Endothelial cell of umbilical vein (primary cell): ENCODE results near the gene ARHGEF26. TPM values are rescaled to one million over a fixed set of nuclear protein-coding genes. Genes with fewer than 3 reads are reported as not detected.

Experiments used
- BruUV-seq: library from RNA; stranded (reverse); fragments of 400-500 nt; replicated peaks from 2 replicates; lab custom pipeline; 2021; lab: Mats Ljungman, UMichigan
- CTCF ChIA-PET: fragments of 300-600, 350-600 bp; sonication (Branson Sonifier 250); formaldehyde crosslinking; loops from one replicate; lab custom pipeline; 2021; ENCODE audit warnings: antibody characterized with exemption, inconsistent platforms; lab: Charles Lee
- POLR2A ChIA-PET: fragments of 300-600, 350-600 bp; sonication (Branson Sonifier 250); formaldehyde crosslinking; loops from one replicate; lab custom pipeline; 2021; ENCODE audit warnings: antibody characterized with exemption, inconsistent platforms; lab: Charles Lee
- DNase-seq: peaks from one replicate; pipeline ENCODE4 v3.0.0-alpha.2; 2011; ENCODE audit warnings: low read depth, low spot score
- FAIRE-seq: peaks from 2 replicates; lab custom pipeline; 2011; peaks lifted over from hg19 to GRCh38; lab: Jason Lieb, UNC
- H2AFZ ChIP-seq: 2 replicates; pipeline ENCODE4 v1.6.0; 2012; ENCODE audit warnings: low read depth, low read length, control low read depth, inconsistent platforms
- H3K27ac ChIP-seq: 2 replicates; pipeline ENCODE4 v1.5.1; 2011; ENCODE audit warnings: low read depth, mild to moderate bottlenecking, control low read depth, low read length, moderate library complexity; ENCODE audit not compliant: insufficient read depth
- H3K27me3 ChIP-seq, 2 experiments: 2 replicates each; pipeline versions ENCODE4 v1.6.0 to v1.6.1; 2011; ENCODE audit warnings: low read length in 2 of 2, mixed read lengths in 1 of 2; ENCODE audit not compliant: control insufficient read depth in 2 of 2, insufficient read depth in 2 of 2
- H3K36me3 ChIP-seq, 2 experiments: 2 replicates in 1 of 2; 3 replicates in 1 of 2; pipeline ENCODE4 v1.5.1; 2011; ENCODE audit warnings: low read length in 2 of 2, mild to moderate bottlenecking in 1 of 2, moderate library complexity in 1 of 2; ENCODE audit not compliant: control insufficient read depth in 2 of 2, insufficient read depth in 2 of 2; ENCODE audit errors: extremely low read depth in 1 of 2
- H3K4me1 ChIP-seq: 3 replicates; pipeline ENCODE4 v1.5.1; 2011; ENCODE audit warnings: mild to moderate bottlenecking, low read length; ENCODE audit not compliant: control insufficient read depth, insufficient read depth; ENCODE audit errors: extremely low read depth
- H3K4me2 ChIP-seq: 2 replicates; pipeline ENCODE4 v1.6.1; 2011; ENCODE audit warnings: low read length, control low read depth, mixed read lengths; ENCODE audit not compliant: insufficient read depth
- H3K4me3 ChIP-seq, 3 experiments: fragments of 200-600 bp in 1 of 3; sonication (generic), shearing (Covaris generic) in 1 of 3; replicated peaks in 1 of 3; 2 replicates each; pipeline ENCODE4 v1.5.1; 2011 to 2016; ENCODE audit warnings: control low read depth in 3 of 3, low read length in 3 of 3, mild to moderate bottlenecking in 2 of 3, inconsistent platforms in 1 of 3, low read depth in 1 of 3, moderate library complexity in 1 of 3; ENCODE audit not compliant: insufficient read depth in 1 of 3
- H3K79me2 ChIP-seq: 2 replicates; pipeline ENCODE4 v1.6.0; 2012; ENCODE audit warnings: low read length, inconsistent platforms; ENCODE audit not compliant: control insufficient read depth, insufficient read depth
- H3K9ac ChIP-seq: replicated peaks from 2 replicates; pipeline ENCODE3; 2011; ENCODE audit warnings: low read length, control low read depth; ENCODE audit not compliant: insufficient read depth; ENCODE audit errors: extremely low read depth
- H3K9me1 ChIP-seq: replicated peaks from 3 replicates; pipeline ENCODE4 v1.6.0; 2011; ENCODE audit warnings: mild to moderate bottlenecking, low read length; ENCODE audit not compliant: control insufficient read depth, insufficient read depth; ENCODE audit errors: extremely low read depth
- H3K9me3 ChIP-seq: replicated peaks from 2 replicates; pipeline ENCODE4 v1.5.1; 2012; ENCODE audit warnings: low read length, inconsistent platforms; ENCODE audit not compliant: control insufficient read depth, insufficient read depth
- H4K20me1 ChIP-seq: replicated peaks from 2 replicates; pipeline ENCODE3; 2011; ENCODE audit warnings: mild to moderate bottlenecking, low read length; ENCODE audit not compliant: control insufficient read depth, insufficient read depth; ENCODE audit errors: extremely low read depth
- GATA2 ChIP-seq: IDR thresholded peaks from 2 replicates; pipeline ENCODE4 v1.7.0; 2011; ENCODE audit warnings: low read depth, mild to moderate bottlenecking, moderate library complexity, mixed read lengths, low read length; ENCODE audit not compliant: insufficient read length, insufficient read depth
- JUN ChIP-seq: IDR thresholded peaks from 2 replicates; pipeline ENCODE4 v1.6.1; 2011; ENCODE audit warnings: borderline replicate concordance, low read depth; ENCODE audit not compliant: insufficient read length, insufficient read depth
- MAX ChIP-seq: IDR thresholded peaks from 2 replicates; pipeline ENCODE4 v1.6.1; 2011; ENCODE audit not compliant: insufficient read depth, insufficient read length
- MYC ChIP-seq: IDR thresholded peaks from one replicate; pipeline ENCODE4 v1.6.1; 2011; ENCODE audit warnings: mild to moderate bottlenecking, low read depth, low read length
- POLR2A ChIP-seq: IDR thresholded peaks from 2 replicates; pipeline ENCODE4 v1.6.1; 2012; ENCODE audit warnings: low read depth, mild to moderate bottlenecking, control low read depth, low read length
- dilution Hi-C: fragments of 300-500 bp; cut with MboI; formaldehyde crosslinking; loops from one replicate; pipeline ENCODE4 v1.15.0; 2019; ENCODE audit warnings: low sequenced_read_pairs; ENCODE audit not compliant: extremely low pct_ligation_motif_present
- intact Hi-C: fragments of 100-400 bp; cut with micrococcal nuclease; formaldehyde crosslinking; loops from one replicate; pipeline ENCODE4 v1.10.0; 2022
- polyA plus RNA-seq, 4 experiments: library from polyadenylated mRNA; depleted of rRNA in 3 of 4; stranded (reverse) in 3 of 4; unstranded in 1 of 4; fragments of >200 nt; gene quantifications; 2 replicates each; pipeline versions ENCODE4 v1.2.1 to v1.2.3, GENCODE V29; 2011 to 2012; ENCODE audit warnings: missing spikeins in 1 of 4
- total RNA-seq: library from RNA; stranded (reverse); gene quantifications from 2 replicates; pipeline ENCODE4 v1.2.3, GENCODE V29; 2021

Gene ARHGEF26
- total and polyA plus RNA-seq, 2 donors (not counting 3 experiments of a cell fraction or from before 2014, with no cell fraction given): 0.57 to 2.9 TPM

GRCh38 chr3:154225536-154225935 is 104.3 kb downstream of the ARHGEF26 start:
- FAIRE-seq (no peak), DNase-seq (no peak)
- Histone ChIP-seq H3K9me1 (no peaks in the 10 kb centered on the region), H4K20me1 (no peaks in the 10 kb centered on the region), H3K4me2 (no peak overlapping the region), H3K4me1 (peaks cover 15% of the 10 kb centered on the region), H2AFZ (no peak overlapping the region), H3K36me3 (no peaks in the 10 kb centered on the region), H3K27ac (no peak overlapping the region), H3K79me2 (no peaks in the 10 kb centered on the region), H3K9me3 (no peaks in the 10 kb centered on the region), H3K4me3 (no peak overlapping the region), H3K27me3 (no peaks in the 10 kb centered on the region), H3K9ac (no peak overlapping the region)
- TF ChIP-seq POLR2A: no peak
- TF ChIP-seq MYC: no peak
- TF ChIP-seq JUN: no peak
- no peak for TF ChIP-seq MAX
- POLR2A ChIA-PET: no interaction called here
- CTCF ChIA-PET: interaction anchor here (1.4 kb wide), 1 partner anchor 9 kb away, joined by 3 read pairs; no protein-coding TSS in a partner anchor
- dilution Hi-C loops: no loop called here
- no TSS peak for BruUV-seq
- intact Hi-C loops: no loop called here

- intact Hi-C loops (no loop called here), dilution Hi-C loops (no loop called here)
- H4K20me1 ChIP-seq: no peaks in the 10 kb centered on the region
- peaks cover 19% of the 10 kb centered on the region for H3K4me1 ChIP-seq
- BruUV-seq: no TSS peak
- DNase-seq (no peak), FAIRE-seq (no peak)
- H3K36me3 ChIP-seq: no peaks in the 10 kb centered on the region
- TF ChIP-seq GATA2 (no peak), POLR2A (no peak), MAX (no peak)
- H3K9me1 ChIP-seq: no peaks in the 10 kb centered on the region
- CTCF ChIA-PET: no interaction called here
- H3K4me2 ChIP-seq: no peak overlapping the region
- H3K9ac ChIP-seq: no peak overlapping the region
- POLR2A ChIA-PET: no interaction called here
- H3K27ac ChIP-seq: no peak overlapping the region
- no peak overlapping the region for H2AFZ ChIP-seq
- H3K9me3 ChIP-seq: no peaks in the 10 kb centered on the region
- H3K4me3 ChIP-seq: no peak overlapping the region
- H3K27me3 ChIP-seq: no peaks in the 10 kb centered on the region
- H3K79me2 ChIP-seq: no peaks in the 10 kb centered on the region
Measured at GRCh38 chr3:154227531-154227930, 106.3 kb downstream of the ARHGEF26 start.
